ENCODE measurements around the gene CARD10. TPM values are rescaled to one million over a fixed set of nuclear protein-coding genes. Genes with fewer than 3 reads are reported as not detected.

The CARD10 gene
- total and polyA plus RNA-seq, 2 of the 13 experiments (the other 11 are each of a cell fraction or from before 2014, with no cell fraction given), result 35.2 to 55.8 TPM

- TF ChIP-seq ZNF687 (CRISPR knock-in tag; IDR thresholded peaks at IDR 0.05), result peak; percentile 87
- TF ChIP-seq KLF11 (CRISPR knock-in tag; IDR thresholded peaks at IDR 0.05), result no peak
- no peak for TF ChIP-seq E2F5 (CRISPR knock-in tag; conservative IDR thresholded peaks at IDR 0.05)
- no peak for TF ChIP-seq ZNF589 (CRISPR knock-in tag; conservative IDR thresholded peaks at IDR 0.05)
- TF ChIP-seq ZKSCAN1 (IDR thresholded peaks at IDR 0.05; ENCODE audit: low read length), result no peak
- TF ChIP-seq ZNF703 (CRISPR knock-in tag; IDR thresholded peaks at IDR 0.05; ENCODE audit: borderline replicate concordance), result no peak
- TF ChIP-seq POLR2A (IDR thresholded peaks at IDR 0.05; ENCODE audit: insufficient read depth in 1 of 2, low read depth in 2 of 2, low read length in 2 of 2), result peak; percentile 10 to 40; a peak in 1 of 4 replicates
- no peak for TF ChIP-seq FOXP1 (IDR thresholded peaks at IDR 0.05)
- TF ChIP-seq FOXP1 (CRISPR knock-in tag; IDR thresholded peaks at IDR 0.05), result no peak
- TF ChIP-seq ZNF282 (IDR thresholded peaks at IDR 0.05; ENCODE audit: partially characterized antibody), result no peak
- peak; percentile 31; the same call in 1 of the 2 replicates for TF ChIP-seq PATZ1 (CRISPR knock-in tag; IDR thresholded peaks at IDR 0.05)
- TF ChIP-seq SP140L (CRISPR knock-in tag; IDR thresholded peaks at IDR 0.05; ENCODE audit: borderline replicate concordance), result no peak
- no peak for TF ChIP-seq TARDBP (CRISPR knock-in tag; IDR thresholded peaks at IDR 0.05)
- no peak for TF ChIP-seq ZNF407 (CRISPR knock-in tag; IDR thresholded peaks at IDR 0.05; ENCODE audit: not compliant biosample characterization)
These were observed 47.9 kb upstream of the CARD10 start (continued) for GRCh38 chr22:37566903-37567798.

Data from HepG2 (cell line).